K562 (cell line): ENCODE results near the gene NMRK2. TPM values are rescaled to one million over a fixed set of nuclear protein-coding genes. Genes with fewer than 3 reads are reported as not detected.
A peak's percentile ranks its signal among the peaks of the same experiment; 100 is the strongest.

Experiments used
- BDP1 ChIP-seq: IDR thresholded peaks from 3 replicates; pipeline ENCODE4 v1.6.1; 2011; ENCODE audit not compliant: insufficient read length, insufficient read depth
- BRD4 ChIP-seq: fragments of 200-600 bp; sonication (generic); IDR thresholded peaks from 2 replicates; pipeline ENCODE4 v1.6.1; 2017; ENCODE audit warnings: inconsistent platforms
- BRF1 ChIP-seq: IDR thresholded peaks from 3 replicates; pipeline ENCODE4 v1.6.1; 2011; ENCODE audit warnings: borderline replicate concordance, mild to moderate bottlenecking; ENCODE audit not compliant: insufficient read length; ENCODE audit errors: extremely low read depth
- MTA1 ChIP-seq: fragments of 450-650 bp; IDR thresholded peaks from 2 replicates; pipeline ENCODE4 v1.6.1; 2017; ENCODE audit warnings: borderline replicate concordance
- RNF219 ChIP-seq: fragments of 250-450 bp; sonication (Bioruptor Pico); IDR thresholded peaks from 2 replicates; pipeline ENCODE4 v1.5.0; 2022; ENCODE audit warnings: mild to moderate bottlenecking
- SP1 ChIP-seq: sonication (generic); formaldehyde crosslinking; IDR thresholded peaks from 2 replicates; pipeline ENCODE4 v1.8.1; 2022; ENCODE audit warnings: mild to moderate bottlenecking, missing genetic modification reagents
- STAT5A ChIP-seq: IDR thresholded peaks from 2 replicates; pipeline ENCODE4 v1.6.1; 2012; ENCODE audit warnings: low read length, inconsistent platforms, borderline replicate concordance
- THRB ChIP-seq: fragments of 450-650 bp; formaldehyde crosslinking; conservative IDR thresholded peaks from 2 replicates; pipeline ENCODE4 v1.4.0; 2022; ENCODE audit warnings: mild to moderate bottlenecking, missing genetic modification characterization
- ZNF212 ChIP-seq: fragments of 450-650 bp; formaldehyde crosslinking; IDR thresholded peaks from 2 replicates; pipeline ENCODE4 v1.4.0; 2020; ENCODE audit warnings: mild to moderate bottlenecking
- ZNF41 ChIP-seq: fragments of 250-450 bp; sonication (Bioruptor Pico); conservative IDR thresholded peaks from 2 replicates; pipeline ENCODE4 v1.4.0; 2020; ENCODE audit warnings: mild to moderate bottlenecking
- ZNF551 ChIP-seq: fragments of 250-450 bp; sonication (Bioruptor Pico); IDR thresholded peaks from 2 replicates; pipeline ENCODE4 v1.5.0; 2021; ENCODE audit warnings: mild to moderate bottlenecking, moderate library complexity
- polyA plus RNA-seq, 8 experiments: library from polyadenylated mRNA; depleted of rRNA in 4 of 8; stranded (reverse) in 5 of 8; unstranded in 3 of 8; fragments of >200 nt; fragmentation: Nextera tagmentation in 2 of 8; fragmentation: Illumina TruSeq in 1 of 8; extraction: Ambion mirVana in 2 of 8; extraction: Trizol in 1 of 8; gene quantifications; 2 replicates each; pipeline versions ENCODE4 v1.2.1 to v1.2.3, GENCODE V29; 2011 to 2014; ENCODE audit warnings: inconsistent platforms in 1 of 8, missing spikeins in 1 of 8
- total RNA-seq, 7 experiments: library from RNA; depleted of rRNA in 6 of 7; stranded (reverse); fragments of >200 nt in 6 of 7; fragmentation: Illumina TruSeq in 2 of 7; extraction: Trizol in 2 of 7; gene quantifications; 2 replicates each; pipeline versions ENCODE4 v1.2.1 to v1.2.3, GENCODE V29; 2011 to 2021; ENCODE audit warnings: low replicate concordance in 1 of 7
- TF ChIP-seq, protein P1 (sequence below): fragments of 200-800 bp; sonication (Bioruptor generic); IDR thresholded peaks from 2 replicates; pipeline ENCODE4 v1.6.1; 2016; ENCODE audit warnings: missing genetic modification characterization, missing compliant biosample characterization
- TF ChIP-seq, protein P2 (sequence below): sonication (generic); formaldehyde crosslinking; IDR thresholded peaks from 2 replicates; pipeline ENCODE4 v1.9.0; 2022; ENCODE audit warnings: mild to moderate bottlenecking, missing genetic modification reagents

NMRK2 gene
- total and polyA plus RNA-seq, 9 of the 15 experiments (the other 6 are each of a cell fraction or from before 2014, with no cell fraction given): not detected

GRCh38 chr19:3976495-3977241 lies 43.8 kb downstream of the NMRK2 start (continued):
- TF ChIP-seq THRB (CRISPR knock-in tag): peak; percentile 44; the same call in 1 of the 2 replicates
- TF ChIP-seq BDP1: no peak
- TF ChIP-seq ZNF41 (CRISPR knock-in tag): no peak
- no peak for TF ChIP-seq ZNF551 (CRISPR knock-in tag)
- no peak for TF ChIP-seq STAT5A
- TF ChIP-seq, protein P1, sequence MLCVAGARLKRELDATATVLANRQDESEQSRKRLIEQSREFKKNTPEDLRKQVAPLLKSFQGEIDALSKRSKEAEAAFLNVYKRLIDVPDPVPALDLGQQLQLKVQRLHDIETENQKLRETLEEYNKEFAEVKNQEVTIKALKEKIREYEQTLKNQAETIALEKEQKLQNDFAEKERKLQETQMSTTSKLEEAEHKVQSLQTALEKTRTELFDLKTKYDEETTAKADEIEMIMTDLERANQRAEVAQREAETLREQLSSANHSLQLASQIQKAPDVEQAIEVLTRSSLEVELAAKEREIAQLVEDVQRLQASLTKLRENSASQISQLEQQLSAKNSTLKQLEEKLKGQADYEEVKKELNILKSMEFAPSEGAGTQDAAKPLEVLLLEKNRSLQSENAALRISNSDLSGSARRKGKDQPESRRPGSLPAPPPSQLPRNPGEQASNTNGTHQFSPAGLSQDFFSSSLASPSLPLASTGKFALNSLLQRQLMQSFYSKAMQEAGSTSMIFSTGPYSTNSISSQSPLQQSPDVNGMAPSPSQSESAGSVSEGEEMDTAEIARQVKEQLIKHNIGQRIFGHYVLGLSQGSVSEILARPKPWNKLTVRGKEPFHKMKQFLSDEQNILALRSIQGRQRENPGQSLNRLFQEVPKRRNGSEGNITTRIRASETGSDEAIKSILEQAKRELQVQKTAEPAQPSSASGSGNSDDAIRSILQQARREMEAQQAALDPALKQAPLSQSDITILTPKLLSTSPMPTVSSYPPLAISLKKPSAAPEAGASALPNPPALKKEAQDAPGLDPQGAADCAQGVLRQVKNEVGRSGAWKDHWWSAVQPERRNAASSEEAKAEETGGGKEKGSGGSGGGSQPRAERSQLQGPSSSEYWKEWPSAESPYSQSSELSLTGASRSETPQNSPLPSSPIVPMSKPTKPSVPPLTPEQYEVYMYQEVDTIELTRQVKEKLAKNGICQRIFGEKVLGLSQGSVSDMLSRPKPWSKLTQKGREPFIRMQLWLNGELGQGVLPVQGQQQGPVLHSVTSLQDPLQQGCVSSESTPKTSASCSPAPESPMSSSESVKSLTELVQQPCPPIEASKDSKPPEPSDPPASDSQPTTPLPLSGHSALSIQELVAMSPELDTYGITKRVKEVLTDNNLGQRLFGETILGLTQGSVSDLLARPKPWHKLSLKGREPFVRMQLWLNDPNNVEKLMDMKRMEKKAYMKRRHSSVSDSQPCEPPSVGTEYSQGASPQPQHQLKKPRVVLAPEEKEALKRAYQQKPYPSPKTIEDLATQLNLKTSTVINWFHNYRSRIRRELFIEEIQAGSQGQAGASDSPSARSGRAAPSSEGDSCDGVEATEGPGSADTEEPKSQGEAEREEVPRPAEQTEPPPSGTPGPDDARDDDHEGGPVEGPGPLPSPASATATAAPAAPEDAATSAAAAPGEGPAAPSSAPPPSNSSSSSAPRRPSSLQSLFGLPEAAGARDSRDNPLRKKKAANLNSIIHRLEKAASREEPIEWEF: no peak
- TF ChIP-seq RNF219: no peak
- TF ChIP-seq SP1 (CRISPR knock-in tag): peak; percentile 25; the same call in 1 of the 2 replicates
- TF ChIP-seq MTA1: no peak
- no peak for TF ChIP-seq BRD4
- TF ChIP-seq BRF1: no peak
- TF ChIP-seq ZNF212 (CRISPR knock-in tag): no peak
- TF ChIP-seq, protein P2, sequence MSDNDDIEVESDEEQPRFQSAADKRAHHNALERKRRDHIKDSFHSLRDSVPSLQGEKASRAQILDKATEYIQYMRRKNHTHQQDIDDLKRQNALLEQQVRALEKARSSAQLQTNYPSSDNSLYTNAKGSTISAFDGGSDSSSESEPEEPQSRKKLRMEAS: no peak
